K562 (cell line): Measurements from ENCODE around the gene NBPF14. TPM values are rescaled to one million over a fixed set of nuclear protein-coding genes. Genes with fewer than 3 reads are reported as not detected.
"Not testable (repeated sequence)": the region's sequence is repeated elsewhere in the genome, so short reads cannot be mapped to it uniquely, and the experiment has no call there.

ENCODE experiments used
- ATAC-seq: fragments of 200-7000 bp; cut with Tn5 transposase; 3 replicates; pipeline ENCODE4 v1.9.1; 2020; ENCODE audit warnings: moderate library complexity
- BruUV-seq: library from RNA; stranded (reverse); fragments of 400-500 nt; replicated peaks from 2 replicates; lab custom pipeline; 2021; lab: Mats Ljungman, UMichigan
- CTCF ChIA-PET: fragments of 300-600 bp; formaldehyde crosslinking; extraction: SDS; loops from one replicate; lab custom pipeline; 2021; ENCODE audit warnings: low intra/inter-chr PET ratio; lab: Yijun Ruan, JAX
- POLR2A ChIA-PET: fragments of 300-600, 350-650 bp; sonication (Branson Sonifier 250); formaldehyde crosslinking; extraction: SDS; loops from one replicate; lab custom pipeline; 2021; ENCODE audit warnings: antibody characterized with exemption, inconsistent platforms; lab: Yijun Ruan, JAX
- DNase-seq, 4 experiments: peaks; one replicate each; pipeline versions ENCODE4 v3.0.0 to v3.0.0-alpha.2; 2011 to 2018; ENCODE audit warnings: low spot score in 3 of 4, mixed read lengths in 3 of 4; ENCODE audit errors: extremely low read depth in 1 of 4
- FAIRE-seq: peaks from 2 replicates; lab custom pipeline; 2011; peaks lifted over from hg19 to GRCh38; lab: Jason Lieb, UNC
- H2AFZ ChIP-seq: 2 replicates; pipeline ENCODE4 v1.6.0; 2011; ENCODE audit warnings: low read depth, low read length, control low read depth, inconsistent platforms
- H3K27ac ChIP-seq: fragments of 200-600 bp; 3 replicates; pipeline ENCODE4 v1.8.0; 2011; ENCODE audit warnings: low read depth, mild to moderate bottlenecking, control low read depth, inconsistent platforms, low read length, moderate library complexity, mixed read lengths; ENCODE audit errors: extremely low read depth
- H3K27me3 ChIP-seq, 2 experiments: fragments of 300-600 bp in 1 of 2; 2 replicates in 1 of 2; 3 replicates in 1 of 2; pipeline versions ENCODE4 v1.6.0 to v1.8.0; 2011; ENCODE audit warnings: inconsistent platforms in 2 of 2, low read length in 2 of 2, mild to moderate bottlenecking in 1 of 2, mixed read lengths in 1 of 2, moderate library complexity in 1 of 2; ENCODE audit not compliant: control insufficient read depth in 2 of 2, insufficient read depth in 2 of 2
- H3K36me3 ChIP-seq: fragments of 300-600 bp; 3 replicates; pipeline ENCODE4 v1.8.0; 2011; ENCODE audit warnings: mild to moderate bottlenecking, low read length, inconsistent platforms; ENCODE audit not compliant: control insufficient read depth, insufficient read depth
- H3K4me1 ChIP-seq, 2 experiments: fragments of 200-600 bp in 1 of 2; replicated peaks in 1 of 2; 2 replicates in 1 of 2; 3 replicates in 1 of 2; pipeline versions ENCODE4 v1.5.1 to v1.8.0; 2011; ENCODE audit warnings: inconsistent platforms in 2 of 2, low read length in 2 of 2, mild to moderate bottlenecking in 1 of 2, mixed read lengths in 1 of 2, moderate library complexity in 1 of 2; ENCODE audit not compliant: control insufficient read depth in 2 of 2, insufficient read depth in 2 of 2
- H3K4me2 ChIP-seq: 2 replicates; pipeline ENCODE4 v1.6.1; 2011; ENCODE audit warnings: low read length, control low read depth, inconsistent platforms, mixed read lengths; ENCODE audit not compliant: insufficient read depth
- H3K4me3 ChIP-seq: fragments of 200-600 bp; sonication (generic), shearing (Covaris generic); 2 replicates; pipeline ENCODE4 v1.5.1; 2016; ENCODE audit warnings: control low read depth, inconsistent platforms
- H3K79me2 ChIP-seq: fragments of 200-600 bp; 3 replicates; pipeline ENCODE4 v1.8.0; 2011; ENCODE audit warnings: low read length, inconsistent platforms; ENCODE audit not compliant: control insufficient read depth, insufficient read depth
- H3K9ac ChIP-seq, 2 experiments: 2 replicates each; pipeline versions ENCODE4 v1.6.0 to v1.6.1; 2011; ENCODE audit warnings: low read depth in 2 of 2, low read length in 2 of 2, control low read depth in 1 of 2, inconsistent platforms in 1 of 2, mild to moderate bottlenecking in 1 of 2, mixed read lengths in 1 of 2; ENCODE audit not compliant: insufficient read depth in 1 of 2
- H3K9me1 ChIP-seq: one replicate; pipeline ENCODE4 v1.6.0; 2011; ENCODE audit warnings: inconsistent platforms, mild to moderate bottlenecking, low read length, moderate library complexity; ENCODE audit not compliant: control insufficient read depth, insufficient read depth
- H3K9me3 ChIP-seq: replicated peaks from 2 replicates; pipeline ENCODE4 v1.5.1; 2011; ENCODE audit warnings: low read depth, low read length, inconsistent platforms; ENCODE audit not compliant: control insufficient read depth, insufficient read depth
- H4K20me1 ChIP-seq: replicated peaks from 2 replicates; pipeline ENCODE4 v1.6.1; 2011; ENCODE audit warnings: low read length, inconsistent platforms, mixed read lengths; ENCODE audit not compliant: control insufficient read depth, insufficient read depth
- MTA1 ChIP-seq: fragments of 450-650 bp; IDR thresholded peaks from 2 replicates; pipeline ENCODE4 v1.6.1; 2017; ENCODE audit warnings: borderline replicate concordance
- WGBS: fragments of 100-300 bp; shearing (Covaris generic); methylation state at CpG from one replicate; pipeline ENCODE4 v1.1.6; 2016; ENCODE audit warnings: low coverage, mixed read lengths; ENCODE audit not compliant: insufficient coverage; ENCODE audit errors: missing lambda C conversion rate; 5-methylcytosine and 5-hydroxymethylcytosine counted together
- in situ Hi-C: fragments of 300-500 bp; cut with MboI; formaldehyde crosslinking; loops from 4 replicates; pipeline ENCODE4 v1.15.0; 2018; ENCODE audit warnings: inconsistent platforms, mixed read lengths
- intact Hi-C: fragments of 100-400 bp; cut with micrococcal nuclease; formaldehyde crosslinking; loops from 2 replicates; pipeline ENCODE4 v1.14.2; 2022
- polyA plus RNA-seq, 8 experiments: library from polyadenylated mRNA; depleted of rRNA in 4 of 8; stranded (reverse) in 5 of 8; unstranded in 3 of 8; fragments of >200 nt; fragmentation: Nextera tagmentation in 2 of 8; fragmentation: Illumina TruSeq in 1 of 8; extraction: Ambion mirVana in 2 of 8; extraction: Trizol in 1 of 8; gene quantifications; 2 replicates each; pipeline versions ENCODE4 v1.2.1 to v1.2.3, GENCODE V29; 2011 to 2014; ENCODE audit warnings: inconsistent platforms in 1 of 8, missing spikeins in 1 of 8
- small RNA-seq: library from RNA; depleted of rRNA; stranded (forward); fragments of <200 nt; gene quantifications from one replicate; pipeline ENCODE3, GENCODE V24; 2014
- total RNA-seq, 7 experiments: library from RNA; depleted of rRNA in 6 of 7; stranded (reverse); fragments of >200 nt in 6 of 7; fragmentation: Illumina TruSeq in 2 of 7; extraction: Trizol in 2 of 7; gene quantifications; 2 replicates each; pipeline versions ENCODE4 v1.2.1 to v1.2.3, GENCODE V29; 2011 to 2021; ENCODE audit warnings: low replicate concordance in 1 of 7
- TF ChIP-seq, protein P1 (sequence below): IDR thresholded peaks from 2 replicates; pipeline ENCODE4 v1.6.1; 2016; ENCODE audit warnings: missing genetic modification characterization, missing compliant biosample characterization

NBPF14 gene
- total and polyA plus RNA-seq, 9 of the 15 experiments (the other 6 are each of a cell fraction or from before 2014, with no cell fraction given) = 0.99 to 10.6 (median 6.1) TPM

DNA sequence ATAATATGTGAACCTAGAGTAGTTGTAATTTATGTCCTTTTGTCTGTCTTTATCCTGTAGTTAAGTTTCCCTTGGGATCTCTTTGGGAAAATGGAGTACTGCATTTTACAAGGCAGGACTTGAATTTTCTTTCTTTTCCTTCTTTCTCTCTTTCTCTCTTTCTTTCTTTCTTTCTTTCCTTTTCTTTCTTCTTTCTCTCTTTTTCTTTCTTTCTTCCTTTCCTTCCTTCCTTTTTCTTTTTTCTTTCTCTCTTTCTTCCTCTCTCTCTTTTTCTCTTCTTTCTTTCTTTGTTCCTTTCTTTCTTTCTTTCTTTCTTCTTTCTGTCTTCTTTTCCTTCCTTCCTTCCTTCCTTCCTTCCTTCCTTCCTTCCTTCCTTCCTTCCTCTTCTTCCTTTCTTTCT is 101.9 kb downstream of the NBPF14 start:
- in situ Hi-C loops, H3K9me1 ChIP-seq, CTCF ChIA-PET, H3K27ac ChIP-seq, H3K4me1 ChIP-seq, H3K4me3 ChIP-seq, FAIRE-seq, H3K9me3 ChIP-seq, H3K79me2 ChIP-seq, H2AFZ ChIP-seq, ATAC-seq, H3K27me3 ChIP-seq, H3K9ac ChIP-seq, intact Hi-C loops, BruUV-seq, H3K36me3 ChIP-seq, POLR2A ChIA-PET, H4K20me1 ChIP-seq, H3K4me2 ChIP-seq, DNase-seq: not testable (repeated sequence)
- TF ChIP-seq MTA1 = peak; percentile 40; the same call in 1 of the 2 replicates
- TF ChIP-seq, protein P1, sequence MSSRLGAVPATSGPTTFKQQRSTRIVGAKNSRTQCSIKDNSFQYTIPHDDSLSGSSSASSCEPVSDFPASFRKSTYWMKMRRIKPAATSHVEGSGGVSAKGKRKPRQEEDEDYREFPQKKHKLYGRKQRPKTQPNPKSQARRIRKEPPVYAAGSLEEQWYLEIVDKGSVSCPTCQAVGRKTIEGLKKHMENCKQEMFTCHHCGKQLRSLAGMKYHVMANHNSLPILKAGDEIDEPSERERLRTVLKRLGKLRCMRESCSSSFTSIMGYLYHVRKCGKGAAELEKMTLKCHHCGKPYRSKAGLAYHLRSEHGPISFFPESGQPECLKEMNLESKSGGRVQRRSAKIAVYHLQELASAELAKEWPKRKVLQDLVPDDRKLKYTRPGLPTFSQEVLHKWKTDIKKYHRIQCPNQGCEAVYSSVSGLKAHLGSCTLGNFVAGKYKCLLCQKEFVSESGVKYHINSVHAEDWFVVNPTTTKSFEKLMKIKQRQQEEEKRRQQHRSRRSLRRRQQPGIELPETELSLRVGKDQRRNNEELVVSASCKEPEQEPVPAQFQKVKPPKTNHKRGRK (tag) = peak; percentile 97

DNA sequence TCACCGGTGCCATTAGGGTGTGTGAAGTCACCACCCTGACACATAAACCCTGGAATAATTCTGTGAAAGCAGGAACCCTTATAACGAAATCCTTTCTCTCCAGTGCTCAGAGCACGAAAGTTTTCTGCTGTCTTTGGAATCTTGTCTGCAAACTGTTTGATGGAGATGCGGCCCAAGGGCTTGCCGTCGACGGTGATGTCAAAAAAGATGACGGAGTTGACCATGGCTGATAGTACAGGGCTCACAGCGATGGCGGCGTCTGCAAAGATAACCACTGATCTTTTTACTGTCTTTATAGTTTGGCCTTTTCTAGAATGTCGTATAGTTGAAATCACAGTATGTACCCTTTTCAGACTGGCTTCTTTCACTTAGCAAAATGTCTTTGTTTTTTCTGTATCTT is 112.8 kb downstream of the NBPF14 start, which contains the start of gene PPIAL4G:
PPIAL4G (minus strand) TSS at position 274 of the 400 bp plus-strand sequence; CDS start at position 224, 50 bp downstream.
- intact Hi-C loops, H2AFZ ChIP-seq, FAIRE-seq, H3K36me3 ChIP-seq, H4K20me1 ChIP-seq, H3K9ac ChIP-seq, H3K9me3 ChIP-seq, in situ Hi-C loops, H3K27me3 ChIP-seq, H3K4me3 ChIP-seq, H3K4me1 ChIP-seq, POLR2A ChIA-PET, BruUV-seq, H3K79me2 ChIP-seq, H3K27ac ChIP-seq, H3K9me1 ChIP-seq, CTCF ChIA-PET, ATAC-seq, H3K4me2 ChIP-seq: not testable (repeated sequence)
- WGBS = 1% methylated on average over 11 of the region's 12 CpGs
- peak in 2 of 4 experiments; percentile 0 for DNase-seq

Small RNA genes lying within 50 kb of the gene (small RNA-seq; reads per million reads assigned to genes)
- 10.7 reads per million, percentile 95 among the genes with 10 or more reads in this experiment for gene RF00003

Other genes with a start within 250 kb of the NBPF14 start
- gene PPIAL4G, start 112.7 kb downstream of the NBPF14 start, total RNA-seq (2014; rRNA removed) = not detected in 2 replicates
- gene PPIAL4G, start 112.7 kb downstream of the NBPF14 start, total RNA-seq (2014; rRNA removed; fragmentation: Illumina TruSeq; extraction: Trizol) = not detected in 2 replicates
- not detected in 2 replicates for gene PPIAL4G, start 112.7 kb downstream of the NBPF14 start, total RNA-seq (2015; rRNA removed; fragmentation: Illumina TruSeq; extraction: Trizol)
- gene PPIAL4G, start 112.7 kb downstream of the NBPF14 start, total RNA-seq (2021) = not detected in 2 replicates
- not detected in 2 replicates for gene PPIAL4G, start 112.7 kb downstream of the NBPF14 start, polyA plus RNA-seq (2011; rRNA removed)
- not detected in 2 replicates for gene PPIAL4G, start 112.7 kb downstream of the NBPF14 start, polyA plus RNA-seq (2014; fragmentation: Illumina TruSeq; extraction: Trizol)
- gene PPIAL4G, start 112.7 kb downstream of the NBPF14 start, polyA plus RNA-seq (2014; fragmentation: Nextera tagmentation; extraction: Ambion mirVana) = not detected
- not detected in 2 replicates for gene PPIAL4G, start 112.7 kb downstream of the NBPF14 start, polyA plus RNA-seq (2014; rRNA removed)
- 28.6 and 48.4 TPM in 2 replicates for gene NUDT4B, start 152.8 kb upstream of the NBPF14 start, total RNA-seq (2014; rRNA removed)
- gene NUDT4B, start 152.8 kb upstream of the NBPF14 start, total RNA-seq (2014; rRNA removed; fragmentation: Illumina TruSeq; extraction: Trizol) = 1.2 and 1.6 TPM in 2 replicates
- 2.6 and 3.9 TPM in 2 replicates for gene NUDT4B, start 152.8 kb upstream of the NBPF14 start, total RNA-seq (2015; rRNA removed; fragmentation: Illumina TruSeq; extraction: Trizol)
- gene NUDT4B, start 152.8 kb upstream of the NBPF14 start, total RNA-seq (2021) = 2.8 TPM in 1 of 2 replicates, not detected in the other
- gene NUDT4B, start 152.8 kb upstream of the NBPF14 start, polyA plus RNA-seq (2011; rRNA removed) = 39.8 and 58.0 TPM in 2 replicates
- gene NUDT4B, start 152.8 kb upstream of the NBPF14 start, polyA plus RNA-seq (2014; fragmentation: Illumina TruSeq; extraction: Trizol) = 19.7 and 25.7 TPM in 2 replicates
- under 1 TPM in 1 of 2 experiments, not detected in 1; 0.06 TPM for gene NUDT4B, start 152.8 kb upstream of the NBPF14 start, polyA plus RNA-seq (2014; fragmentation: Nextera tagmentation; extraction: Ambion mirVana)
- gene NUDT4B, start 152.8 kb upstream of the NBPF14 start, polyA plus RNA-seq (2014; rRNA removed) = 28.0 and 29.5 TPM in 2 replicates
- 148 and 160 TPM in 2 replicates for gene PDE4DIP, start 248.4 kb upstream of the NBPF14 start, total RNA-seq (2014; rRNA removed)
- 260 and 272 TPM in 2 replicates for gene PDE4DIP, start 248.4 kb upstream of the NBPF14 start, total RNA-seq (2014; rRNA removed; fragmentation: Illumina TruSeq; extraction: Trizol)
- gene PDE4DIP, start 248.4 kb upstream of the NBPF14 start, total RNA-seq (2015; rRNA removed; fragmentation: Illumina TruSeq; extraction: Trizol) = 198 and 200 TPM in 2 replicates
- gene PDE4DIP, start 248.4 kb upstream of the NBPF14 start, total RNA-seq (2021) = 355 and 362 TPM in 2 replicates
- gene PDE4DIP, start 248.4 kb upstream of the NBPF14 start, polyA plus RNA-seq (2011; rRNA removed) = 242 and 324 TPM in 2 replicates
- gene PDE4DIP, start 248.4 kb upstream of the NBPF14 start, polyA plus RNA-seq (2014; fragmentation: Illumina TruSeq; extraction: Trizol) = 232 and 260 TPM in 2 replicates
- gene PDE4DIP, start 248.4 kb upstream of the NBPF14 start, polyA plus RNA-seq (2014; fragmentation: Nextera tagmentation; extraction: Ambion mirVana) = 100 to 1,000 TPM; 225 to 334 TPM
- 202 and 205 TPM in 2 replicates for gene PDE4DIP, start 248.4 kb upstream of the NBPF14 start, polyA plus RNA-seq (2014; rRNA removed)